ENCODE measurements around the gene PXDN. TPM values are rescaled to one million over a fixed set of nuclear protein-coding genes. Genes with fewer than 3 reads are reported as not detected.

The PXDN gene
- total RNA-seq, 1 donor from 2014 or later: 36.3 TPM

- TF ChIP-seq, protein P1, sequence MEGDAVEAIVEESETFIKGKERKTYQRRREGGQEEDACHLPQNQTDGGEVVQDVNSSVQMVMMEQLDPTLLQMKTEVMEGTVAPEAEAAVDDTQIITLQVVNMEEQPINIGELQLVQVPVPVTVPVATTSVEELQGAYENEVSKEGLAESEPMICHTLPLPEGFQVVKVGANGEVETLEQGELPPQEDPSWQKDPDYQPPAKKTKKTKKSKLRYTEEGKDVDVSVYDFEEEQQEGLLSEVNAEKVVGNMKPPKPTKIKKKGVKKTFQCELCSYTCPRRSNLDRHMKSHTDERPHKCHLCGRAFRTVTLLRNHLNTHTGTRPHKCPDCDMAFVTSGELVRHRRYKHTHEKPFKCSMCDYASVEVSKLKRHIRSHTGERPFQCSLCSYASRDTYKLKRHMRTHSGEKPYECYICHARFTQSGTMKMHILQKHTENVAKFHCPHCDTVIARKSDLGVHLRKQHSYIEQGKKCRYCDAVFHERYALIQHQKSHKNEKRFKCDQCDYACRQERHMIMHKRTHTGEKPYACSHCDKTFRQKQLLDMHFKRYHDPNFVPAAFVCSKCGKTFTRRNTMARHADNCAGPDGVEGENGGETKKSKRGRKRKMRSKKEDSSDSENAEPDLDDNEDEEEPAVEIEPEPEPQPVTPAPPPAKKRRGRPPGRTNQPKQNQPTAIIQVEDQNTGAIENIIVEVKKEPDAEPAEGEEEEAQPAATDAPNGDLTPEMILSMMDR (IDR thresholded peaks at IDR 0.05): no peak
- Histone ChIP-seq H3K27ac (no peak overlapping the region), H3K27me3 (ENCODE audit: low read depth) (no peaks in the 10 kb centered on the region), H3K4me1 (peaks cover 8% of the 10 kb centered on the region), H3K36me3 (peaks cover 42% of the 10 kb centered on the region), H3K9me3 (no peaks in the 10 kb centered on the region), H3K4me3 (no peak overlapping the region)
- intact Hi-C loops (cut with DNase I): no loop called here
- DNase-seq: no peak
- no peak for ATAC-seq
Observed at GRCh38 chr2:1658394-1659151, 85.7 kb downstream of the PXDN start.

DNA sequence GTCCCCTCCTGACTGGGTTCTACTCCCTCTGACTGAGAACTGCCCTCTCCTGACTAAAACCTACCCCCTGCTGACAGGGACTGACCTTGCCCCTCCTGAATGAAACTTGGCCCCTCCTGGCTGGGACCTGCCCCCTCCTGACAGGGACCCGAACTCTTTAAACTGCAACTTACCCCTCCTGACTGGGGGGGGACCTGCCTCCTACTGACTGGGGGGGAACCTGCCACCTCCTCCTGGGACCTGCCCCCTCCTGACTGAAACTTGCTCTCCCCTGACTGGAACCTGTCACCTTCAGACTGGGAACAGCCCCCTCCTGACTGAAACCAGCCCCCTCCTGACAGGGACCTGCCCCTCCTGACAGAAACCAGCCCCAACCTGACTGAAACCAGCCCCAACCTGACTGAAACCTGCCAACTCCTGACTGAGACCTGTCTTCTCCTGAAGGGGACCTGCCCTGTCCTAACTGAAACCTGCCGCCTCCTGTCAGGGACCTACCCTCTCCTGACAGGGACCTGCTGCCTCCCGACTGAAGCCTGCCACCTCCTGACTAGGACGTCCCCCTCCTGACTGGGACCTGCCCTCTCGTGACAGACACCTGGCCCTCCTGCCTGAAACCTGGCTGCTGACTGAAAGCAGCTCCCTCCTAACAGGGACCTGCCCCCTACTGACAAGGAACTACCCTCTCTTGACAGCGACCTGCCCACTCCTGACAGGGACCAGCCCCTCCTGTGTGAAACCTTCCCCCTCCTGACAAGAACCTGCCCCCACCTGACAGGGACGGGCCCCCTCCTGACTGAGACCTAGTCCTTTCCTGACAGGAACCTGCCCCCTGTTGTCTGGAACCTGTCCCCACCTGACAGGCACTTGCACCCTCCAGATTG is 87.1 kb downstream of the PXDN start:
- TF ChIP-seq, protein P1 (IDR thresholded peaks at IDR 0.05): no peak
- Histone ChIP-seq H3K36me3 (peaks cover 28% of the 10 kb centered on the region), H3K27ac (no peak overlapping the region), H3K9me3 (no peaks in the 10 kb centered on the region), H3K27me3 (ENCODE audit: low read depth) (no peaks in the 10 kb centered on the region), H3K4me3 (no peak overlapping the region), H3K4me1 (peaks cover 21% of the 10 kb centered on the region)
- no peak for DNase-seq
- no peak for ATAC-seq
- intact Hi-C loops (cut with DNase I): no loop called here

DNA sequence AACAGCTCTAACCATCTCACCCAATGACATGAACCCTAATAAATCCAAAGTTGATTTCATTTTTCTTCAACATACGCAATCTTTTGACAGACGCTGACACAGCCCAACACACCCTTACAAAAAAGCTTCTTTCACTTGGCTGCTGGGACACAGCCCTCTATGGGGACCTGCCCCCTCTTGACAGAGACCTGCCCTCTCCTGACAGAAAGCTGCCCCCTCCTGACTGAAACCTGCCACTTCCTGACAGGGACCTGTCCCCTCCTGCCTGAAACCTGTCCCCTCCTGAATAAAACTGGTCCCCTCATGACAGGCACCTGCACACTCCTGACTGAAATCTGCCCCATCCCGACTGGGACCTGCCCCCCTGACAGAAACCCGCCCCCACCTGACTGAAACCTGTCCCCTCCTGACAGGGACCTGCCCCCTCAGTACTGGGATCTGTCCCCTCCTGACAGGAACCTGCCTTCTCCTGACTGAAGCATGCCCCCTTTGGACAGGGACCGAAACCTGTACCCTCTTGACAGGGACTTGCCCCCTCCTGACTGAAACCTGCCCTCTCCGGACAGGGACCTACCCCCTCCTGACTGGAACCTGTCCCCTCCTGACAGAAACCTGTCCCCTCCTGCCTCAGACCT is 87.9 kb downstream of the PXDN start:
- no peak overlapping the region for H3K27ac ChIP-seq
- DNase-seq: no peak
- intact Hi-C loops (cut with DNase I): no loop called here
- no peak overlapping the region for H3K4me3 ChIP-seq
- H3K9me3 ChIP-seq: no peaks in the 10 kb centered on the region
- H3K36me3 ChIP-seq: peaks cover 21% of the 10 kb centered on the region
- peaks cover 29% of the 10 kb centered on the region for H3K4me1 ChIP-seq
- no peaks in the 10 kb centered on the region for H3K27me3 ChIP-seq (ENCODE audit: low read depth)
- ATAC-seq: peak in 1 of 2 donors; percentile 25
- TF ChIP-seq, protein P1 (IDR thresholded peaks at IDR 0.05): no peak

- H3K9me3 ChIP-seq: no peaks in the 10 kb centered on the region
- H3K27ac ChIP-seq: no peak overlapping the region
- no peak for DNase-seq
- TF ChIP-seq, protein P1 (IDR thresholded peaks at IDR 0.05): no peak
- no peaks in the 10 kb centered on the region for H3K27me3 ChIP-seq (ENCODE audit: low read depth)
- peaks cover 36% of the 10 kb centered on the region for H3K4me1 ChIP-seq
- intact Hi-C loops (cut with DNase I): no loop called here
- H3K4me3 ChIP-seq: no peak overlapping the region
- peaks cover 11% of the 10 kb centered on the region for H3K36me3 ChIP-seq
- ATAC-seq: no peak
Observed at GRCh38 chr2:1655461-1655860, 88.9 kb downstream of the PXDN start.

DNA sequence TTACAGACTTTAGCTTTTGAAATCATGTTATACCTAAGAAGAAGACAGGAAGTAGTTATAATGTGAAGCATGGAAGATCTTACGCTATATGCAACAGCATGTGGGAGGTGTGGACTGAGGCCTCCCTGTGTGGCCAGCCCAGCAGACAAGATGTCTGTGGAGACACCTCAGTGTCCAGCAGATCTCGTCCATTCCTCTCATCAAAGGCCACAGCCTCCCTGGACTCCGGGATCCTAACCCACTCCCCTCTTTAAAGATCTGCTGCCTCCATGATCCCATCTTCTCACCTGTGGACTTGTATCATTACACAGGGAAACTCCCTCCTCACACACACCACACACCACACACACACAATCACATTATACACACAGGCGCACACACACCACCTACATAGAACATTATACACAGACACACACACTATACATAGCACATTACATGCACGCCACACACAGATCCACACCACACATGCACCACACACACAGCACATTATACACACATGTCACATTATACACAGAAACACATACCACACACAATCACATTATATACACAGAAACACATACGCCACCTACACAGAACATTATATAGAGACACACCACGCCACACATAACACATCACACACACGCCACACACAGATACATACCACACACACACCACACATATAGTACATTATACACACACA is 89.5 kb downstream of the PXDN start:
- Histone ChIP-seq H3K36me3 (peaks cover 5% of the 10 kb centered on the region), H3K27ac (no peak overlapping the region), H3K4me1 (peaks cover 37% of the 10 kb centered on the region), H3K4me3 (no peak overlapping the region), H3K9me3 (no peaks in the 10 kb centered on the region), H3K27me3 (ENCODE audit: low read depth) (no peaks in the 10 kb centered on the region)
- TF ChIP-seq, protein P1 (IDR thresholded peaks at IDR 0.05): no peak
- intact Hi-C loops (cut with DNase I): no loop called here
- no peak for ATAC-seq
- DNase-seq: no peak

Data from lower lobe of right lung (tissue), 2 donors.